Measurements from ENCODE around the gene TMED5. TPM values are rescaled to one million over a fixed set of nuclear protein-coding genes. Genes with fewer than 3 reads are reported as not detected.

The TMED5 gene
- total RNA-seq, 5 donors from 2014 or later (not counting 1 experiment from before 2014, with no cell fraction given), result 40.9 to 47.6 (median 44.8) TPM

Other genes starting within 250 kb of the TMED5 start
- 10 to 100 TPM in 4 of 5 donors, 1 to 10 TPM in 1; 8.9 to 16.0 (median 14.4) TPM for gene DIPK1A, start 219.0 kb downstream of the TMED5 start, total RNA-seq
- 10 to 100 TPM; 40.1 to 49.2 (median 47.4) TPM for gene MTF2, start 101.1 kb downstream of the TMED5 start, total RNA-seq
- 10 to 100 TPM in 1 of 5 donors, 1 to 10 TPM in 4; 7.4 to 10.1 (median 8.8) TPM for gene CCDC18, start 311 bp upstream of the TMED5 start, total RNA-seq
- 10 to 100 TPM; 58.8 to 72.3 (median 65.1) TPM for gene DR1, start 165.5 kb upstream of the TMED5 start, total RNA-seq

Data from T-cell (primary cell).